Endothelial cell of umbilical vein (primary cell): ENCODE data around the gene FIZ1. TPM values are rescaled to one million over a fixed set of nuclear protein-coding genes. Genes with fewer than 3 reads are reported as not detected.

ENCODE experiments used
- BruUV-seq: library from RNA; stranded (reverse); fragments of 400-500 nt; replicated peaks from 2 replicates; lab custom pipeline; 2021; lab: Mats Ljungman, UMichigan
- CTCF ChIA-PET: fragments of 300-600, 350-600 bp; sonication (Branson Sonifier 250); formaldehyde crosslinking; loops from one replicate; lab custom pipeline; 2021; ENCODE audit warnings: antibody characterized with exemption, inconsistent platforms; lab: Charles Lee
- POLR2A ChIA-PET: fragments of 300-600, 350-600 bp; sonication (Branson Sonifier 250); formaldehyde crosslinking; loops from one replicate; lab custom pipeline; 2021; ENCODE audit warnings: antibody characterized with exemption, inconsistent platforms; lab: Charles Lee
- DNase-seq: peaks from one replicate; pipeline ENCODE4 v3.0.0-alpha.2; 2011; ENCODE audit warnings: low read depth, low spot score
- FAIRE-seq: peaks from 2 replicates; lab custom pipeline; 2011; peaks lifted over from hg19 to GRCh38; lab: Jason Lieb, UNC
- H2AFZ ChIP-seq: 2 replicates; pipeline ENCODE4 v1.6.0; 2012; ENCODE audit warnings: low read depth, low read length, control low read depth, inconsistent platforms
- H3K27ac ChIP-seq: 2 replicates; pipeline ENCODE4 v1.5.1; 2011; ENCODE audit warnings: low read depth, mild to moderate bottlenecking, control low read depth, low read length, moderate library complexity; ENCODE audit not compliant: insufficient read depth
- H3K27me3 ChIP-seq, 2 experiments: 2 replicates each; pipeline versions ENCODE4 v1.6.0 to v1.6.1; 2011; ENCODE audit warnings: low read length in 2 of 2, mixed read lengths in 1 of 2; ENCODE audit not compliant: control insufficient read depth in 2 of 2, insufficient read depth in 2 of 2
- H3K36me3 ChIP-seq, 2 experiments: 2 replicates in 1 of 2; 3 replicates in 1 of 2; pipeline ENCODE4 v1.5.1; 2011; ENCODE audit warnings: low read length in 2 of 2, mild to moderate bottlenecking in 1 of 2, moderate library complexity in 1 of 2; ENCODE audit not compliant: control insufficient read depth in 2 of 2, insufficient read depth in 2 of 2; ENCODE audit errors: extremely low read depth in 1 of 2
- H3K4me1 ChIP-seq: 3 replicates; pipeline ENCODE4 v1.5.1; 2011; ENCODE audit warnings: mild to moderate bottlenecking, low read length; ENCODE audit not compliant: control insufficient read depth, insufficient read depth; ENCODE audit errors: extremely low read depth
- H3K4me2 ChIP-seq: 2 replicates; pipeline ENCODE4 v1.6.1; 2011; ENCODE audit warnings: low read length, control low read depth, mixed read lengths; ENCODE audit not compliant: insufficient read depth
- H3K4me3 ChIP-seq, 3 experiments: fragments of 200-600 bp in 1 of 3; sonication (generic), shearing (Covaris generic) in 1 of 3; replicated peaks in 1 of 3; 2 replicates each; pipeline ENCODE4 v1.5.1; 2011 to 2016; ENCODE audit warnings: control low read depth in 3 of 3, low read length in 3 of 3, mild to moderate bottlenecking in 2 of 3, inconsistent platforms in 1 of 3, low read depth in 1 of 3, moderate library complexity in 1 of 3; ENCODE audit not compliant: insufficient read depth in 1 of 3
- H3K79me2 ChIP-seq: 2 replicates; pipeline ENCODE4 v1.6.0; 2012; ENCODE audit warnings: low read length, inconsistent platforms; ENCODE audit not compliant: control insufficient read depth, insufficient read depth
- H3K9ac ChIP-seq: replicated peaks from 2 replicates; pipeline ENCODE3; 2011; ENCODE audit warnings: low read length, control low read depth; ENCODE audit not compliant: insufficient read depth; ENCODE audit errors: extremely low read depth
- H3K9me1 ChIP-seq: replicated peaks from 3 replicates; pipeline ENCODE4 v1.6.0; 2011; ENCODE audit warnings: mild to moderate bottlenecking, low read length; ENCODE audit not compliant: control insufficient read depth, insufficient read depth; ENCODE audit errors: extremely low read depth
- H3K9me3 ChIP-seq: replicated peaks from 2 replicates; pipeline ENCODE4 v1.5.1; 2012; ENCODE audit warnings: low read length, inconsistent platforms; ENCODE audit not compliant: control insufficient read depth, insufficient read depth
- H4K20me1 ChIP-seq: replicated peaks from 2 replicates; pipeline ENCODE3; 2011; ENCODE audit warnings: mild to moderate bottlenecking, low read length; ENCODE audit not compliant: control insufficient read depth, insufficient read depth; ENCODE audit errors: extremely low read depth
- EZH2 ChIP-seq: IDR thresholded peaks from 2 replicates; pipeline ENCODE4 v1.6.1; 2012; ENCODE audit warnings: borderline replicate concordance, low read depth, mild to moderate bottlenecking, moderate library complexity, low read length, inconsistent platforms; ENCODE audit not compliant: severe bottlenecking
- FOS ChIP-seq: IDR thresholded peaks from 2 replicates; pipeline ENCODE4 v1.6.1; 2011; ENCODE audit warnings: mild to moderate bottlenecking, low read length, moderate library complexity, borderline replicate concordance; ENCODE audit not compliant: insufficient read depth
- GATA2 ChIP-seq: IDR thresholded peaks from 2 replicates; pipeline ENCODE4 v1.7.0; 2011; ENCODE audit warnings: low read depth, mild to moderate bottlenecking, moderate library complexity, mixed read lengths, low read length; ENCODE audit not compliant: insufficient read length, insufficient read depth
- JUN ChIP-seq: IDR thresholded peaks from 2 replicates; pipeline ENCODE4 v1.6.1; 2011; ENCODE audit warnings: borderline replicate concordance, low read depth; ENCODE audit not compliant: insufficient read length, insufficient read depth
- MAX ChIP-seq: IDR thresholded peaks from 2 replicates; pipeline ENCODE4 v1.6.1; 2011; ENCODE audit not compliant: insufficient read depth, insufficient read length
- MYC ChIP-seq: IDR thresholded peaks from one replicate; pipeline ENCODE4 v1.6.1; 2011; ENCODE audit warnings: mild to moderate bottlenecking, low read depth, low read length
- POLR2A ChIP-seq: IDR thresholded peaks from 2 replicates; pipeline ENCODE4 v1.6.1; 2012; ENCODE audit warnings: low read depth, mild to moderate bottlenecking, control low read depth, low read length
- POLR2AphosphoS5 ChIP-seq: IDR thresholded peaks from 2 replicates; pipeline ENCODE4 v1.6.1; 2012; ENCODE audit warnings: low read depth, mild to moderate bottlenecking, control low read depth, low read length, moderate library complexity; ENCODE audit not compliant: insufficient read depth
- dilution Hi-C: fragments of 300-500 bp; cut with MboI; formaldehyde crosslinking; loops from one replicate; pipeline ENCODE4 v1.15.0; 2019; ENCODE audit warnings: low sequenced_read_pairs; ENCODE audit not compliant: extremely low pct_ligation_motif_present
- intact Hi-C: fragments of 100-400 bp; cut with micrococcal nuclease; formaldehyde crosslinking; loops from one replicate; pipeline ENCODE4 v1.10.0; 2022
- polyA plus RNA-seq, 4 experiments: library from polyadenylated mRNA; depleted of rRNA in 3 of 4; stranded (reverse) in 3 of 4; unstranded in 1 of 4; fragments of >200 nt; gene quantifications; 2 replicates each; pipeline versions ENCODE4 v1.2.1 to v1.2.3, GENCODE V29; 2011 to 2012; ENCODE audit warnings: missing spikeins in 1 of 4
- total RNA-seq: library from RNA; stranded (reverse); gene quantifications from 2 replicates; pipeline ENCODE4 v1.2.3, GENCODE V29; 2021
- TF ChIP-seq, protein P1 (sequence below), 2 donors: IDR thresholded peaks; 1 replicate in 1 of 2; 2 replicates in 1 of 2; pipeline ENCODE4 v1.5.1; 2011; ENCODE audit warnings: low read length in 2 of 2, mild to moderate bottlenecking in 2 of 2, moderate library complexity in 2 of 2, control low read depth in 1 of 2, inconsistent platforms in 1 of 2, low read depth in 1 of 2; ENCODE audit not compliant: insufficient read depth in 1 of 2; ENCODE audit errors: extremely low read depth in 1 of 2

Gene FIZ1
- total and polyA plus RNA-seq, 2 donors (not counting 3 experiments of a cell fraction or from before 2014, with no cell fraction given) = 6.6 to 15.6 TPM

DNA sequence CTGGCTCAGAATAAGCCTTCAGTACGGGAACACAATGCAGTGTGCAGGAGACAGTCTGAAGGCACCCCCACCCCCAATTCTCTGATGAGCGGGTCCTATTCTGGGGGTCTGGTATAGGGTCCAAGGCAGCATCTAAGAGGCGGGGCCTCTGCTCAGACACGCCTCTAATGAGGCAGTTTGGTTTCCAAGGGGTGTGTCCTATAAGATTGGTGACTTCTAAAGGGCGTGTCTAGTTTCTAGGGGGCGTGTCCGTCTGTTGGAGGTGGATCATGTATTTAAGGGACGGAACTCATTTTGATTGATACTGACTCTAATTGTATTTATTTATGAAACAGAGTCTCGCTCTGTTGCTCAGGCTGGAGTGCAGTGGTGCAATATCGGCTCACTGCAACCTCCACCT lies 8.7 kb downstream of the FIZ1 start:
- Histone ChIP-seq H4K20me1 (no peaks in the 10 kb centered on the region), H3K4me3 (no peak overlapping the region), H3K27ac (no peak overlapping the region), H3K9me3 (no peaks in the 10 kb centered on the region), H2AFZ (no peak overlapping the region), H3K4me2 (no peak overlapping the region), H3K79me2 (no peaks in the 10 kb centered on the region), H3K9ac (no peak overlapping the region), H3K4me1 (no peaks in the 10 kb centered on the region), H3K27me3 (no peaks in the 10 kb centered on the region), H3K9me1 (no peaks in the 10 kb centered on the region), H3K36me3 (peaks cover 3 to 10% of the 10 kb centered on the region in 2 experiments)
- DNase-seq (no peak), FAIRE-seq (no peak)
- intact Hi-C loops (no loop called here), dilution Hi-C loops (no loop called here)
- POLR2A ChIA-PET = interaction anchor here (0.6 kb wide), 1 partner anchor 473 kb away, joined by 7 read pairs; the partner anchor contains the start of gene PPP1R12C
- CTCF ChIA-PET = interaction anchor here (0.6 kb wide), 1 partner anchor 81 kb away, joined by 3 read pairs; no protein-coding TSS in a partner anchor
- no TSS peak for BruUV-seq
- no peak for TF ChIP-seq POLR2AphosphoS5

GRCh38 chr19:55590109-55590508 lies 9.2 kb downstream of the FIZ1 start:
- peaks cover 0 to 7% of the 10 kb centered on the region in 2 experiments for H3K36me3 ChIP-seq
- intact Hi-C loops (no loop called here), dilution Hi-C loops (no loop called here)
- ChIA-PET CTCF (no interaction called here), POLR2A (interaction anchor here (0.6 kb wide), 1 partner anchor 472 kb away, joined by 7 read pairs; the partner anchor contains the start of gene PPP1R12C)
- no peaks in the 10 kb centered on the region for H4K20me1 ChIP-seq
- no TSS peak for BruUV-seq
- no peak overlapping the region for H3K4me3 ChIP-seq
- no peaks in the 10 kb centered on the region for H3K79me2 ChIP-seq
- H3K4me1 ChIP-seq = no peaks in the 10 kb centered on the region
- no peak overlapping the region for H3K27ac ChIP-seq
- H3K9me3 ChIP-seq = no peaks in the 10 kb centered on the region
- H2AFZ ChIP-seq = no peak overlapping the region
- H3K9me1 ChIP-seq = no peaks in the 10 kb centered on the region
- FAIRE-seq = no peak
- peaks cover 0 to under 1% of the 10 kb centered on the region in 2 experiments for H3K27me3 ChIP-seq
- no peak for DNase-seq
- no peak overlapping the region for H3K4me2 ChIP-seq
- no peak for TF ChIP-seq FOS
- TF ChIP-seq, protein P1, sequence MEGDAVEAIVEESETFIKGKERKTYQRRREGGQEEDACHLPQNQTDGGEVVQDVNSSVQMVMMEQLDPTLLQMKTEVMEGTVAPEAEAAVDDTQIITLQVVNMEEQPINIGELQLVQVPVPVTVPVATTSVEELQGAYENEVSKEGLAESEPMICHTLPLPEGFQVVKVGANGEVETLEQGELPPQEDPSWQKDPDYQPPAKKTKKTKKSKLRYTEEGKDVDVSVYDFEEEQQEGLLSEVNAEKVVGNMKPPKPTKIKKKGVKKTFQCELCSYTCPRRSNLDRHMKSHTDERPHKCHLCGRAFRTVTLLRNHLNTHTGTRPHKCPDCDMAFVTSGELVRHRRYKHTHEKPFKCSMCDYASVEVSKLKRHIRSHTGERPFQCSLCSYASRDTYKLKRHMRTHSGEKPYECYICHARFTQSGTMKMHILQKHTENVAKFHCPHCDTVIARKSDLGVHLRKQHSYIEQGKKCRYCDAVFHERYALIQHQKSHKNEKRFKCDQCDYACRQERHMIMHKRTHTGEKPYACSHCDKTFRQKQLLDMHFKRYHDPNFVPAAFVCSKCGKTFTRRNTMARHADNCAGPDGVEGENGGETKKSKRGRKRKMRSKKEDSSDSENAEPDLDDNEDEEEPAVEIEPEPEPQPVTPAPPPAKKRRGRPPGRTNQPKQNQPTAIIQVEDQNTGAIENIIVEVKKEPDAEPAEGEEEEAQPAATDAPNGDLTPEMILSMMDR (IDR thresholded peaks at IDR 0.05; ENCODE audit: extremely low read depth in 1 of 2, insufficient read depth in 1 of 2, low read depth in 1 of 2, low read length in 2 of 2) = no peak
- no peak for TF ChIP-seq GATA2
- TF ChIP-seq POLR2A = no peak
- no peak for TF ChIP-seq JUN
- no peak for TF ChIP-seq POLR2AphosphoS5
- TF ChIP-seq MAX = no peak
- TF ChIP-seq EZH2 = no peak
- no peak for TF ChIP-seq MYC
- H3K9ac ChIP-seq = no peak overlapping the region
